WTC11 (cell line): ENCODE data around the gene SLC17A9. TPM values are rescaled to one million over a fixed set of nuclear protein-coding genes. Genes with fewer than 3 reads are reported as not detected.

Experiments
- ATAC-seq: fragments of 200-7000 bp; cut with Tn5 transposase; 2 replicates; pipeline ENCODE4 v1.10.0; 2021; ENCODE audit warnings: mild to moderate bottlenecking, moderate library complexity
- CTCF ChIA-PET: fragments of 300-600 bp; sonication (Branson Sonifier 250); formaldehyde crosslinking; loops from one replicate; lab custom pipeline; 2021; ENCODE audit warnings: antibody characterized with exemption; lab: Charles Lee
- POLR2A ChIA-PET: fragments of 350-600 bp; sonication (Branson Sonifier 250); formaldehyde crosslinking; loops from one replicate; lab custom pipeline; 2021; ENCODE audit warnings: antibody characterized with exemption; lab: Charles Lee
- DNase-seq: peaks from one replicate; pipeline ENCODE4 v3.0.0; 2021; ENCODE audit warnings: low spot score
- H3K27ac Mint-ChIP-seq: 2 replicates; pipeline ENCODE4 v1.8.0; 2021; ENCODE audit warnings: mixed read lengths
- H3K27me3 Mint-ChIP-seq: 2 replicates; pipeline ENCODE4 v1.8.0; 2021; ENCODE audit warnings: low read depth, mild to moderate bottlenecking, moderate library complexity, mixed read lengths
- H3K36me3 Mint-ChIP-seq: 2 replicates; pipeline ENCODE4 v1.8.0; 2021; ENCODE audit warnings: mixed read lengths
- H3K4me1 Mint-ChIP-seq: 2 replicates; pipeline ENCODE4 v1.8.0; 2022; ENCODE audit warnings: mixed read lengths
- H3K4me3 Mint-ChIP-seq: 2 replicates; pipeline ENCODE4 v1.8.0; 2021; ENCODE audit warnings: mild to moderate bottlenecking, moderate library complexity, mixed read lengths
- H3K9me3 Mint-ChIP-seq: 2 replicates; pipeline ENCODE4 v1.8.0; 2021; ENCODE audit warnings: mixed read lengths
- ATF3 ChIP-seq: sonication (generic); formaldehyde crosslinking; conservative IDR thresholded peaks from 2 replicates; pipeline ENCODE4 v1.8.1; 2022; ENCODE audit warnings: mild to moderate bottlenecking, missing genetic modification reagents
- ATF6 ChIP-seq: sonication (generic); formaldehyde crosslinking; IDR thresholded peaks from 2 replicates; pipeline ENCODE4 v1.8.1; 2023; ENCODE audit warnings: mild to moderate bottlenecking, missing genetic modification reagents
- CTCF ChIP-seq: fragments of 200-600 bp; IDR thresholded peaks from 2 replicates; pipeline ENCODE4 v1.8.0; 2022; ENCODE audit warnings: antibody characterized with exemption
- E2F4 ChIP-seq: sonication (generic); formaldehyde crosslinking; IDR thresholded peaks from 2 replicates; pipeline ENCODE4 v1.8.1; 2022; ENCODE audit warnings: low read depth, mild to moderate bottlenecking, moderate library complexity, missing genetic modification reagents, borderline replicate concordance
- EMX1 ChIP-seq: fragments of 250-450 bp; sonication (Bioruptor Pico); IDR thresholded peaks from 2 replicates; pipeline ENCODE4 v1.8.0; 2021; ENCODE audit warnings: mild to moderate bottlenecking
- FOXJ3 ChIP-seq: sonication (generic); formaldehyde crosslinking; IDR thresholded peaks from 2 replicates; pipeline ENCODE4 v1.9.0; 2021; ENCODE audit warnings: missing genetic modification reagents, mild to moderate bottlenecking, borderline replicate concordance
- FOXK1 ChIP-seq: sonication (generic); formaldehyde crosslinking; IDR thresholded peaks from 2 replicates; pipeline ENCODE4 v1.8.0; 2022; ENCODE audit warnings: mild to moderate bottlenecking, moderate library complexity, missing genetic modification reagents
- FOXP1 ChIP-seq: sonication (generic); formaldehyde crosslinking; IDR thresholded peaks from 2 replicates; pipeline ENCODE4 v1.8.0; 2022; ENCODE audit warnings: missing genetic modification reagents, mild to moderate bottlenecking, moderate library complexity, borderline replicate concordance
- HMGXB4 ChIP-seq: sonication (generic); formaldehyde crosslinking; IDR thresholded peaks from 2 replicates; pipeline ENCODE4 v1.8.1; 2023; ENCODE audit warnings: mild to moderate bottlenecking, moderate library complexity, missing genetic modification reagents
- NFATC4 ChIP-seq: fragments of 250-450 bp; sonication (Bioruptor Pico); IDR thresholded peaks from 2 replicates; pipeline ENCODE4 v1.9.0; 2021; ENCODE audit warnings: mild to moderate bottlenecking
- RELA ChIP-seq: sonication (generic); formaldehyde crosslinking; IDR thresholded peaks from 2 replicates; pipeline ENCODE4 v1.8.1; 2022; ENCODE audit warnings: missing genetic modification reagents, mild to moderate bottlenecking, borderline replicate concordance
- SOX15 ChIP-seq: fragments of 250-450 bp; sonication (Bioruptor Pico); IDR thresholded peaks from 2 replicates; pipeline ENCODE4 v1.9.0; 2021; ENCODE audit warnings: mild to moderate bottlenecking
- TEAD4 ChIP-seq: sonication (generic); formaldehyde crosslinking; IDR thresholded peaks from 2 replicates; pipeline ENCODE4 v1.8.0; 2022; ENCODE audit warnings: mild to moderate bottlenecking, missing genetic modification reagents
- ZNF138 ChIP-seq: sonication (generic); formaldehyde crosslinking; conservative IDR thresholded peaks from 2 replicates; pipeline ENCODE4 v1.8.1; 2022; ENCODE audit warnings: mild to moderate bottlenecking, moderate library complexity, missing genetic modification reagents
- ZNF219 ChIP-seq: sonication (generic); formaldehyde crosslinking; IDR thresholded peaks from 2 replicates; pipeline ENCODE4 v1.8.0; 2023; ENCODE audit warnings: missing genetic modification reagents, mild to moderate bottlenecking, borderline replicate concordance
- ZNF232 ChIP-seq: sonication (generic); formaldehyde crosslinking; IDR thresholded peaks from 2 replicates; pipeline ENCODE4 v1.8.0; 2022; ENCODE audit warnings: mild to moderate bottlenecking, missing genetic modification reagents
- ZNF263 ChIP-seq: sonication (generic); formaldehyde crosslinking; IDR thresholded peaks from 2 replicates; pipeline ENCODE4 v1.8.1; 2022; ENCODE audit warnings: low read depth, mild to moderate bottlenecking, moderate library complexity, missing genetic modification reagents
- ZNF423 ChIP-seq: fragments of 250-450 bp; sonication (Bioruptor Pico); IDR thresholded peaks from 2 replicates; pipeline ENCODE4 v2.1.2; 2022; ENCODE audit warnings: mild to moderate bottlenecking, moderate library complexity
- ZNF532 ChIP-seq: fragments of 250-450 bp; sonication (Bioruptor Pico); IDR thresholded peaks from 2 replicates; pipeline ENCODE4 v1.9.0; 2021; ENCODE audit warnings: mild to moderate bottlenecking, borderline replicate concordance
- ZNF671 ChIP-seq: fragments of 250-450 bp; sonication (Bioruptor Pico); IDR thresholded peaks from 2 replicates; pipeline ENCODE4 v1.8.0; 2021; ENCODE audit warnings: mild to moderate bottlenecking
- total RNA-seq: library from RNA; stranded (reverse); gene quantifications from 3 replicates; pipeline ENCODE4 v1.2.3, GENCODE V29; 2021

The SLC17A9 gene
- total RNA-seq, 1 experiment from 2014 or later = 41.7 TPM

GRCh38 chr20:62984666-62985443 lies 32.3 kb downstream of the SLC17A9 start:
- no peak for DNase-seq
- CTCF ChIA-PET = interaction anchor here (0.7 to 1.4 kb wide), 5 partner anchors 9 to 31 kb away, joined by 3 to 9 read pairs (median 3); no protein-coding TSS in a partner anchor

GRCh38 chr20:62985444-62985778 lies 32.9 kb downstream of the SLC17A9 start:
- ChIA-PET CTCF (interaction anchor here (0.7 to 1.3 kb wide), 2 partner anchors 9 to 23 kb away, joined by 3 to 5 read pairs; no protein-coding TSS in a partner anchor), POLR2A (no interaction called here)
- H3K4me3 Mint-ChIP-seq = no peak overlapping the region
- H3K9me3 Mint-ChIP-seq = no peaks in the 10 kb centered on the region
- H3K36me3 Mint-ChIP-seq = no peaks in the 10 kb centered on the region
- no peaks in the 10 kb centered on the region; the same call in 1 of the 2 replicates for H3K27me3 Mint-ChIP-seq
- no peak overlapping the region for H3K27ac Mint-ChIP-seq
- peaks cover 30% of the 10 kb centered on the region for H3K4me1 Mint-ChIP-seq
- no peak for ATAC-seq
- DNase-seq = no peak
- TF ChIP-seq E2F4 (CRISPR knock-in tag) (no peak), RELA (CRISPR knock-in tag) (no peak), ZNF138 (CRISPR knock-in tag) (no peak), EMX1 (CRISPR knock-in tag) (no peak), ZNF532 (CRISPR knock-in tag) (no peak), FOXK1 (CRISPR knock-in tag) (no peak), HMGXB4 (no peak), ZNF263 (CRISPR knock-in tag) (no peak), CTCF (no peak), ATF6 (CRISPR knock-in tag) (no peak), TEAD4 (no peak), ZNF423 (CRISPR knock-in tag) (no peak), ZNF219 (CRISPR knock-in tag) (no peak), ATF3 (CRISPR knock-in tag) (no peak), NFATC4 (CRISPR knock-in tag) (no peak)

More at GRCh38 chr20:62984666-62985443, 32.3 kb downstream of the SLC17A9 start:
- TF ChIP-seq SOX15 (CRISPR knock-in tag) (no peak), FOXP1 (CRISPR knock-in tag) (no peak), ATF6 (CRISPR knock-in tag) (no peak), ZNF232 (no peak), FOXJ3 (no peak), ZNF671 (no peak)
- POLR2A ChIA-PET = interaction anchor here (0.8 kb wide), 1 partner anchor 598 kb away, joined by 3 read pairs; the partner anchor contains the start of gene RPS21
- Mint-ChIP-seq H3K36me3 (no peaks in the 10 kb centered on the region), H3K27ac (peak overlapping the region; percentile 73), H3K4me1 (peaks cover 30% of the 10 kb centered on the region), H3K27me3 (no peaks in the 10 kb centered on the region; the same call in 1 of the 2 replicates), H3K9me3 (no peaks in the 10 kb centered on the region), H3K4me3 (no peak overlapping the region)
- ATAC-seq = no peak
